AG04449 (cell line): Measurements from ENCODE around the gene ARPIN.

Source experiments
- CTCF ChIA-PET: fragments of 350-600 bp; formaldehyde crosslinking; extraction: SDS; loops from one replicate; lab custom pipeline; 2021; ENCODE audit warnings: antibody characterized with exemption; lab: Yijun Ruan, JAX
- POLR2A ChIA-PET: fragments of 400-600, 350-600 bp; formaldehyde crosslinking; extraction: SDS; loops from one replicate; lab custom pipeline; 2020; ENCODE audit warnings: antibody characterized with exemption, inconsistent platforms; lab: Yijun Ruan, JAX
- DNase-seq: peaks from one replicate; pipeline ENCODE4 v3.0.0-alpha.2; 2010; ENCODE audit warnings: low read depth, low spot score
- H3K4me3 ChIP-seq: 2 replicates; pipeline ENCODE4 v1.5.1; 2011; ENCODE audit warnings: low read depth, mild to moderate bottlenecking, control low read depth, low read length
- TF ChIP-seq, protein P1 (sequence below): IDR thresholded peaks from one replicate; pipeline ENCODE4 v1.5.1; 2011; ENCODE audit warnings: mild to moderate bottlenecking, moderate library complexity, low read length, control low read depth, inconsistent platforms; ENCODE audit not compliant: insufficient read depth; ENCODE audit errors: missing control alignments

The ARPIN gene

DNA sequence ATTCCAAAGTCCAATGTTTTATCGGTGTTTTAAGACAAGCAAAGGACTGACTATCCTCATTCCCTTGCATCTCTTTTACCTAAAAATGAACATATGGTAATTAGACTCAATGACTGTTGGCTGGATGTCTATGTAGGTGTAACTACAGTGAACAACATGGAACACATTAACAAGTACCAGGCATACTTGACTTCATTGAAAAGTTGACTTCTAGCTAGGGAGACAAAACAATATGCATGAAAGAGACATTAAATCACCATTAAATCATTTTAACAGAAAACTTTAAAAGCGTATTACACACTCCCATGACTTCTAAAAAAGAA, 63.8 kb downstream of the ARPIN start:
- TF ChIP-seq, protein P1, sequence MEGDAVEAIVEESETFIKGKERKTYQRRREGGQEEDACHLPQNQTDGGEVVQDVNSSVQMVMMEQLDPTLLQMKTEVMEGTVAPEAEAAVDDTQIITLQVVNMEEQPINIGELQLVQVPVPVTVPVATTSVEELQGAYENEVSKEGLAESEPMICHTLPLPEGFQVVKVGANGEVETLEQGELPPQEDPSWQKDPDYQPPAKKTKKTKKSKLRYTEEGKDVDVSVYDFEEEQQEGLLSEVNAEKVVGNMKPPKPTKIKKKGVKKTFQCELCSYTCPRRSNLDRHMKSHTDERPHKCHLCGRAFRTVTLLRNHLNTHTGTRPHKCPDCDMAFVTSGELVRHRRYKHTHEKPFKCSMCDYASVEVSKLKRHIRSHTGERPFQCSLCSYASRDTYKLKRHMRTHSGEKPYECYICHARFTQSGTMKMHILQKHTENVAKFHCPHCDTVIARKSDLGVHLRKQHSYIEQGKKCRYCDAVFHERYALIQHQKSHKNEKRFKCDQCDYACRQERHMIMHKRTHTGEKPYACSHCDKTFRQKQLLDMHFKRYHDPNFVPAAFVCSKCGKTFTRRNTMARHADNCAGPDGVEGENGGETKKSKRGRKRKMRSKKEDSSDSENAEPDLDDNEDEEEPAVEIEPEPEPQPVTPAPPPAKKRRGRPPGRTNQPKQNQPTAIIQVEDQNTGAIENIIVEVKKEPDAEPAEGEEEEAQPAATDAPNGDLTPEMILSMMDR, result no peak
- ChIA-PET CTCF (interaction anchor here (1.6 to 2.9 kb wide), 3 partner anchors 12 to 87 kb away, joined by 5 to 19 read pairs (median 12); no protein-coding TSS in a partner anchor), POLR2A (no interaction called here)
- no peak for DNase-seq
- H3K4me3 ChIP-seq, result no peak overlapping the region

DNA sequence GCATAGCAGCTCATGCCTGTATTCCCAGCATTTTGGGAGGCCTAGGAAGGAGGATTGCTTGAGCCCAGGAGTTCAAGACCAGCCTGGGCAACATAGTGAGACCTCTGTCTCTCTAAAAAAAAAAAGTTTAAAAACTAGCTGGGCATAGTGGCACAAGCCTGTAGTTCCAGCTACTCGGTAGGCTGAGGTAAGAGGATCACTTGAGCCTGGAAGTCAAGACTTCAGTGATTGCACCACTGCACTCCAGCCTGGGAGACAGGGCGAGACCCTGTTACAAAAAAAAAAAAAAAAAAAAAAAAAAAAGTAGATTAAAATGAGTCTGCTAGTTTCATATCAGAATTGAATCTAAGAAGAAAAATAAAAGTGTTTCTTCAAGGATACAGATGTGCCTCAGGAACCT, 65.7 kb downstream of the ARPIN start:
- H3K4me3 ChIP-seq, result no peak overlapping the region
- CTCF ChIA-PET, result interaction anchor here (1.0 to 2.9 kb wide), 7 partner anchors 10 to 86 kb away, joined by 3 to 20 read pairs (median 5); no protein-coding TSS in a partner anchor
- TF ChIP-seq, protein P1, result no peak
- DNase-seq, result no peak
- POLR2A ChIA-PET, result no interaction called here

DNA sequence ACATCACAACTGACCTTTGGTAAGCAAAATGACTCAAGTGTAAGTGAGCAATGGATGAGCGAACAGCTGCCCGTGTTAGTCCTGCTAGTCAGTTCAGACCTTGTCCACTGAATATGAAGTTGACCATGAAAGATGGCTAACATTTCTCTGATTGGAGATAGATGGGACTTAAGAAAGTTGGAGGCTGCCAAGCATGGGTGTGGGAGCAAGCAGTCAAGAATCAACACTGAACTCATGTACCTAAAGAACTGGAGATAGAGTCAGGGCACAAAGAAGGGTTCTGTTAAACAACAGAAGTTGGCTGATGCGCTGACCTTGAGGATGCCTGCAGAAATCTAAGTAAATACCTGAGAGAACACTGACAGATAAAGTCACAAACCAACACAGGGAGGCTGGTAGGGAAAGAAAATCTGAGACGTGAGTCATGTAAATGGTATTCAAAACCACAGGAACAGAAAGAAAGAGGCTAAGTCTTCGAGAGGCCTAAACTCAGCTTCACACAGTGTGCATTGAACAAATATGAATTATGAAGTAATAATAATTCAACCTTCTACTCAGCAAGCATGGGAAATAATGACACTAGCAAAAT, 67.4 kb downstream of the ARPIN start:
- POLR2A ChIA-PET, result interaction anchor here (0.6 to 1.4 kb wide), 2 partner anchors 9 to 173 kb away, joined by 4 to 8 read pairs; no protein-coding TSS in a partner anchor
- TF ChIP-seq, protein P1, result no peak
- CTCF ChIA-PET, result interaction anchor here (0.9 to 2.6 kb wide), 4 partner anchors 9 to 83 kb away, joined by 3 to 20 read pairs (median 6); no protein-coding TSS in a partner anchor
- no peak overlapping the region for H3K4me3 ChIP-seq
- DNase-seq, result peak; percentile 68
